ENCODE measurements around the gene CLIC4.
"Not testable (repeated sequence)": the region's sequence is repeated elsewhere in the genome, so short reads cannot be mapped to it uniquely, and the experiment has no call there.

CLIC4 gene

DNA sequence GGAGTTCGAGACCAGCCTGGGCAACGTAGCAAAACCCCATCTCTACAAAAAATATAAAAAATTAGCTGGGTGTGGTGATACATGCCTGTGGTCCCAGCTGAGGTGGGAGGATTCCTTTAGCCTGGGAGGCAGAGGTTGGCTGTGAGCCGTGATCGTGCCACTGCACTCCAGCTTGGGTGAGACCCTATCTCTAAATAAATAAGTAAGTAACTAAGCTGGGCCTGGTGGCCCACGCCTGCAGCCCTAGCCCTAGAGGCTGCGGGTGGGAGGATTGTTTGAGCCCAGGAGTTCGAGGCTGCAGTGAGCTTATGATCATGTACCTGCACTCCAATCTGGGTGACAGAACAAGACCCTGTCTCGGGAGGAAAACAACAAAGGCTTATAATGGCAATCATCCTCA is 4.6 kb downstream of the CLIC4 start:
- no peak overlapping the region for H3K9ac ChIP-seq (ENCODE audit: low read depth, low read length)
- no peak for TF ChIP-seq EZH2 (IDR thresholded peaks at IDR 0.05; ENCODE audit: borderline replicate concordance, low read depth, low read length, severe bottlenecking)
- TF ChIP-seq, protein P1, sequence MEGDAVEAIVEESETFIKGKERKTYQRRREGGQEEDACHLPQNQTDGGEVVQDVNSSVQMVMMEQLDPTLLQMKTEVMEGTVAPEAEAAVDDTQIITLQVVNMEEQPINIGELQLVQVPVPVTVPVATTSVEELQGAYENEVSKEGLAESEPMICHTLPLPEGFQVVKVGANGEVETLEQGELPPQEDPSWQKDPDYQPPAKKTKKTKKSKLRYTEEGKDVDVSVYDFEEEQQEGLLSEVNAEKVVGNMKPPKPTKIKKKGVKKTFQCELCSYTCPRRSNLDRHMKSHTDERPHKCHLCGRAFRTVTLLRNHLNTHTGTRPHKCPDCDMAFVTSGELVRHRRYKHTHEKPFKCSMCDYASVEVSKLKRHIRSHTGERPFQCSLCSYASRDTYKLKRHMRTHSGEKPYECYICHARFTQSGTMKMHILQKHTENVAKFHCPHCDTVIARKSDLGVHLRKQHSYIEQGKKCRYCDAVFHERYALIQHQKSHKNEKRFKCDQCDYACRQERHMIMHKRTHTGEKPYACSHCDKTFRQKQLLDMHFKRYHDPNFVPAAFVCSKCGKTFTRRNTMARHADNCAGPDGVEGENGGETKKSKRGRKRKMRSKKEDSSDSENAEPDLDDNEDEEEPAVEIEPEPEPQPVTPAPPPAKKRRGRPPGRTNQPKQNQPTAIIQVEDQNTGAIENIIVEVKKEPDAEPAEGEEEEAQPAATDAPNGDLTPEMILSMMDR (IDR thresholded peaks at IDR 0.05; ENCODE audit: borderline replicate concordance, extremely low read depth, low read length, poor library complexity, severe bottlenecking): no peak
- no peak overlapping the region for H3K4me3 ChIP-seq (ENCODE audit: low read depth in 1 of 2, low read length in 2 of 2)
- H3K27me3 ChIP-seq (ENCODE audit: insufficient read depth, low read length, poor library complexity): no peaks in the 10 kb centered on the region
- no peak for DNase-seq
- no peak overlapping the region for H3K27ac ChIP-seq (ENCODE audit: low read length)
- H2AFZ ChIP-seq (ENCODE audit: low read depth, low read length): no peak overlapping the region
- peaks cover 46% of the 10 kb centered on the region for H4K20me1 ChIP-seq (ENCODE audit: insufficient read depth, low read length)
- H3K9me3 ChIP-seq (ENCODE audit: insufficient read depth, low read length, severe bottlenecking): no peaks in the 10 kb centered on the region
- H3K79me2 ChIP-seq (ENCODE audit: insufficient read depth, low read length): peaks cover 95% of the 10 kb centered on the region
- H3K4me2 ChIP-seq (ENCODE audit: insufficient read depth, low read length): peak overlapping the region; percentile 79; the same call in 1 of the 2 replicates
- peaks cover 3% of the 10 kb centered on the region; the same call in 1 of the 2 replicates for H3K36me3 ChIP-seq (ENCODE audit: insufficient read depth, low read length)
- ATAC-seq (ENCODE audit: insufficient read depth, low read depth): no peak
- peaks cover 41% of the 10 kb centered on the region for H3K4me1 ChIP-seq (ENCODE audit: insufficient read depth, low read length)

DNA sequence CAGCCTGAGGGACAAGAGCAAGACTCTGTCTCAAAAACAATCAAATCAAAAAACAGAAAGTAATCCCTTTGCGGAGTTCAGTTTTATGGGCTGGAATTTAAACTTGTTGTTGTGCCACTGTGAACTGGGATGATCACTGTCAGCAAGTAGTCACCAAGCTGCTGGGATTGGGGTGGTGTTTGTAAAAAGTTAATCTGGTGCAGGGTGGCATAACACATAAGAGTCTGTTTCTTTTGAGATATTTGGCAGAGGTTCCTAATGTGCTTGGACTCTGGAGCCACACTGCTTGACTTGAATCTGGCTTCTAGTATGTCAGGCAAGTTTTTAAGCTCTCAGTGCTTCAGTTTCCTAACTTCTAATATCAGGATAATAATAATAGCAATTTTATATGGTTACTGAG is 6.6 kb downstream of the CLIC4 start:
- Histone ChIP-seq H2AFZ (ENCODE audit: low read depth, low read length) (no peak overlapping the region), H3K27me3 (ENCODE audit: insufficient read depth, low read length, poor library complexity) (no peaks in the 10 kb centered on the region), H3K9me3 (ENCODE audit: insufficient read depth, low read length, severe bottlenecking) (no peaks in the 10 kb centered on the region), H3K79me2 (ENCODE audit: insufficient read depth, low read length) (peaks cover 93% of the 10 kb centered on the region), H3K4me1 (ENCODE audit: insufficient read depth, low read length) (peaks cover 34% of the 10 kb centered on the region), H3K9ac (ENCODE audit: low read depth, low read length) (no peak overlapping the region), H4K20me1 (ENCODE audit: insufficient read depth, low read length) (peaks cover 46% of the 10 kb centered on the region), H3K4me3 (ENCODE audit: low read depth in 1 of 2, low read length in 2 of 2) (no peak overlapping the region), H3K27ac (ENCODE audit: low read length) (no peak overlapping the region), H3K4me2 (ENCODE audit: insufficient read depth, low read length) (no peak overlapping the region), H3K36me3 (ENCODE audit: insufficient read depth, low read length) (0 out of 2 replicates have a peak, but pooled peaks cover 3% of the 10 kb centered on the region)
- TF ChIP-seq, protein P1 (IDR thresholded peaks at IDR 0.05; ENCODE audit: borderline replicate concordance, extremely low read depth, low read length, poor library complexity, severe bottlenecking): no peak
- TF ChIP-seq EZH2 (IDR thresholded peaks at IDR 0.05; ENCODE audit: borderline replicate concordance, low read depth, low read length, severe bottlenecking): no peak
- no peak for DNase-seq
- no peak for ATAC-seq (ENCODE audit: insufficient read depth, low read depth)

DNA sequence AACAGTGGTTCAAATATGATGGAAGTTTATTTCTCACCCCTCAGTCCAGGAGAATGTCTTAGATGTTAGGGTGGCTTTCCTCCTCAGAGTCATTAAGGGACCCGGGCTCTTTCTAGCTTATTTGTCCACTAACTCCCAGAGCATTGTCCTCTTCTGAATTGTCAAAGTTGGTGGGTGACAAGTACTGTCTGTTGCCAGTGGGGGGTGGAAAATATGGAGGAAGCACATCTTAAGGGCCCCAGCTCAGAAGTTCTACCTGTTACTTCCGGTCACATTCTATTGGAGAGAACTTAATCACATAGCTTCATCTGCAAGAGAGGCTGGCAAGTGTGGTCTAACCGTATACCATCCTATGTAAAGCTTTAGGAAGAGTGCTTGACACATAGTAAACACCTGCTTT is 7.1 kb downstream of the CLIC4 start:
- Histone ChIP-seq H3K4me2 (ENCODE audit: insufficient read depth, low read length) (no peak overlapping the region), H3K36me3 (ENCODE audit: insufficient read depth, low read length) (0 out of 2 replicates have a peak, but pooled peaks cover 3% of the 10 kb centered on the region), H4K20me1 (ENCODE audit: insufficient read depth, low read length) (peaks cover 49% of the 10 kb centered on the region), H3K9ac (ENCODE audit: low read depth, low read length) (no peak overlapping the region), H3K79me2 (ENCODE audit: insufficient read depth, low read length) (peaks cover 93% of the 10 kb centered on the region), H3K4me3 (ENCODE audit: low read depth in 1 of 2, low read length in 2 of 2) (no peak overlapping the region), H2AFZ (ENCODE audit: low read depth, low read length) (no peak overlapping the region), H3K4me1 (ENCODE audit: insufficient read depth, low read length) (peaks cover 29% of the 10 kb centered on the region), H3K27me3 (ENCODE audit: insufficient read depth, low read length, poor library complexity) (no peaks in the 10 kb centered on the region), H3K9me3 (ENCODE audit: insufficient read depth, low read length, severe bottlenecking) (no peaks in the 10 kb centered on the region), H3K27ac (ENCODE audit: low read length) (no peak overlapping the region)
- TF ChIP-seq, protein P1 (IDR thresholded peaks at IDR 0.05; ENCODE audit: borderline replicate concordance, extremely low read depth, low read length, poor library complexity, severe bottlenecking): no peak
- no peak for TF ChIP-seq EZH2 (IDR thresholded peaks at IDR 0.05; ENCODE audit: borderline replicate concordance, low read depth, low read length, severe bottlenecking)
- DNase-seq: no peak
- no peak for ATAC-seq (ENCODE audit: insufficient read depth, low read depth)

DNA sequence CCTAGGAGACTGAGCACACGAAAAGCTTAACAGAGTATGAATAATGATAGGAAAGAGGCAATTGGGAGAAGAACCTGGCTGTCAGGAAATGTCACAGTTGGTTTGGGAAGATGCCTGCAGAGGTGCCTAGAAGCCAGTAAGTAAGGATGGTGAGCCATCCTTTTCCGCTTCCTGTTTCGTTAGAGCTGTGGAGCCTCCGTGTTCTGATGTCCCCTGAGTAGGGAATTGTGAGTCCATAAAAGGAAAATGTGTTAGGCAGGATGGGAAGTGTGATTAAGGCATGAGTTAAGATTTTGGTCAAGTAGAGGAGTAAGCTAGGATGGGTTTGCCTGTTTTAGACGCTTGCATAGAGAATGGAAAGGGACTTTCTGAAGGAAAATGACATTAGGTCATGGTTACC is 9.0 kb downstream of the CLIC4 start:
- H2AFZ ChIP-seq (ENCODE audit: low read depth, low read length): no peak overlapping the region
- H3K9ac ChIP-seq (ENCODE audit: low read depth, low read length): no peak overlapping the region
- H3K4me2 ChIP-seq (ENCODE audit: insufficient read depth, low read length): no peak overlapping the region
- H3K79me2 ChIP-seq (ENCODE audit: insufficient read depth, low read length): peaks cover 92% of the 10 kb centered on the region
- peaks cover 47% of the 10 kb centered on the region for H4K20me1 ChIP-seq (ENCODE audit: insufficient read depth, low read length)
- H3K4me3 ChIP-seq (ENCODE audit: low read depth in 1 of 2, low read length in 2 of 2): no peak overlapping the region
- ATAC-seq (ENCODE audit: insufficient read depth, low read depth) (no peak), DNase-seq (no peak)
- TF ChIP-seq, protein P1 (IDR thresholded peaks at IDR 0.05; ENCODE audit: borderline replicate concordance, extremely low read depth, low read length, poor library complexity, severe bottlenecking): no peak
- TF ChIP-seq EZH2 (IDR thresholded peaks at IDR 0.05; ENCODE audit: borderline replicate concordance, low read depth, low read length, severe bottlenecking): no peak
- H3K27ac ChIP-seq (ENCODE audit: low read length): no peak overlapping the region
- no peaks in the 10 kb centered on the region for H3K9me3 ChIP-seq (ENCODE audit: insufficient read depth, low read length, severe bottlenecking)
- 0 out of 2 replicates have a peak, but pooled peaks cover 3% of the 10 kb centered on the region for H3K36me3 ChIP-seq (ENCODE audit: insufficient read depth, low read length)
- H3K27me3 ChIP-seq (ENCODE audit: insufficient read depth, low read length, poor library complexity): no peaks in the 10 kb centered on the region
- H3K4me1 ChIP-seq (ENCODE audit: insufficient read depth, low read length): peaks cover 12% of the 10 kb centered on the region

DNA sequence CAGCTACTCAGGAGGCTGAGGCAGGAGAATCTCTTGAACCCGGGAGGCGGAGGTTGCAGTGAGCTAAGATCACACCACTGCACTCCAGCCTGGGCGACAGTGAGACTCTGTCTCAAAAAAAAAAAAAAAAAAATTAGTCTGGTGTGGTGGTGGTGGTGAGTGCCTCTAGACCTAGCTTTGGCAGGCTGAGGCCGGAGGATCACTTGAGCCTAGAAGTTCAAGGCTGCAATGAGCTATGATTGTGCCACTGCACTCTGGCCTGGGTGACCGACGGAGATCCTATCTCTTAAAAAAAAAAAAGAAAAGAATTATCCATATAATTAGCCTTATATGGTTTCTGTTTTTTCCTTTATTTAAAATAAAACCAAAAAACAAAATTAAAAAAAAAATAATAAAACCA is 10.1 kb downstream of the CLIC4 start:
- H4K20me1 ChIP-seq (ENCODE audit: insufficient read depth, low read length): peaks cover 52% of the 10 kb centered on the region
- H2AFZ ChIP-seq (ENCODE audit: low read depth, low read length); DNase-seq; H3K27me3 ChIP-seq (ENCODE audit: insufficient read depth, low read length, poor library complexity); H3K4me2 ChIP-seq (ENCODE audit: insufficient read depth, low read length); H3K27ac ChIP-seq (ENCODE audit: low read length); H3K9me3 ChIP-seq (ENCODE audit: insufficient read depth, low read length, severe bottlenecking); H3K9ac ChIP-seq (ENCODE audit: low read depth, low read length); H3K36me3 ChIP-seq (ENCODE audit: insufficient read depth, low read length); ATAC-seq (ENCODE audit: insufficient read depth, low read depth); H3K4me1 ChIP-seq (ENCODE audit: insufficient read depth, low read length); H3K4me3 ChIP-seq (ENCODE audit: low read depth in 1 of 2, low read length in 2 of 2): not testable (repeated sequence)
- peaks cover 92% of the 10 kb centered on the region for H3K79me2 ChIP-seq (ENCODE audit: insufficient read depth, low read length)
